Measurements from ENCODE around the gene ZNF304. TPM values are rescaled to one million over a fixed set of nuclear protein-coding genes. Genes with fewer than 3 reads are reported as not detected.

Gene ZNF304
- 11.6 TPM for total RNA-seq

DNA sequence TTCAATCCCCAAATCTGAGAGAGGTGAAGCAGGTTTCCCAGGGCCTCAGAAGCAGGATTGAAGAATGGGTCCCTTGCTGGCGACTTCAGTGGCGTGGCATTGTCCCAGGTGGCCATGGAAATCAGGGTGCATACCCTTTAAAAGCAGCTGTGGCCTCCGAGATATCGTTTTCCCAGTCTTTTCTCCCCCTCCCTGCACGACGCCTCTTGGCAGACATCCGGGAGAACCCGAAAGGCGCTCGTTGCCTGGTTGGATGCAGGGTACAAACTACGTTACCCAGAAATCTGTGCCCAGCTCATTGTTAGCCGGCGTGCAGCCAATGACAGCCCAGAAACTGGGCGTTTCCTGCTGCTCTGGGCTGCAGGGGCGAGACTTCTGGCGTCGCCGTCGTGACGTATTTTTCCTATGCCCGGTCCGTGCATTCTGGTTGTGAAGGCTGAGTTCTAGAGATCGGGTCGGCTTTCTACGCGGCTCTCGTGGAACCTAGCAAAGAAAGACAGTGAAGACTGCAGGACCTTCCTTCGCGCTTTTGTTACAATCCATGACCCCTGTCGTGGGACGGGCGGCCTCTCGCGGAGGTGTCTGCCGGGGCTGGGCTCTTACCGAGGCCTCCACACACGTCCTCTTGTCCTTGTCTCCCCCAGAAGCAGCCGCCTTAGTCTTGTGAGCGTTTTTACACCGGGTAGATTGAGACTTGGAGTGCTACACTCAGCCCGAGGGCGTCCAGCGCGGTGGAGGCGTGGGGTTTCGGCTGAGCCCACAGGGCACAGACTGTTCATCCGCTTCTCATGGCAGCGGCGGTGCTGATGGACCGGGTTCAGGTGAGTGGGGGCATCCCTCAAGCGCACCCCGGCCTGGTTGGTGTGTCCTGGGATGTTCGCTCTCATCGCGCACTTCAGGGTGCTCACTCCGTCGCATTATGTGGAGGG, at the start of gene ZNF304:
ZNF304 (plus strand) TSS at position 395 of the 929 bp plus-strand sequence; CDS start at position 789, 394 bp downstream.
- DNase-seq (ENCODE audit: low spot score), result peak; percentile 95

DNA sequence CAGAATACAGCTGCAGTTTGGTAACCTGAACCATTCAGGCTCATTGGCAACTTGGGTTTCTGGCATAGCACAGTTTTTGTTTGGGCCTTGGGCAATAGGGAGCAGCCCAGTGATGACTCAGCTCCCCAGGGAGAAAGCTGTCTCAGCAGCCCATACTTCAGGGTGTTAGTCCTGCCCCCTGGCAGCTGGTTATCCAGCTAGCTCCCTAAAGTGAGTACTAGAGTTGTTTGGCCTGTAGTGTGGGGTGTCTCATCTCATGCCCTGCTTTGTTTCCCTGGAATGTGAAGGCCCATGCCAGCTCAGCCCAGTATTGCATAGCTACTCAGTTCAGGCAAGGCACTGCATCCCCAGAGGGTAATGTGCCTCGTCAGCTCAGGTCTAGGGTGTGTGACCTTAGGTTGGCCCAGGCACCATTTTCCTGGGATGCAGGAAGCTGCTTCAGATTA, 49.0 kb upstream of the ZNF304 start:
- peak; percentile 22 for DNase-seq (ENCODE audit: low spot score)

DNA sequence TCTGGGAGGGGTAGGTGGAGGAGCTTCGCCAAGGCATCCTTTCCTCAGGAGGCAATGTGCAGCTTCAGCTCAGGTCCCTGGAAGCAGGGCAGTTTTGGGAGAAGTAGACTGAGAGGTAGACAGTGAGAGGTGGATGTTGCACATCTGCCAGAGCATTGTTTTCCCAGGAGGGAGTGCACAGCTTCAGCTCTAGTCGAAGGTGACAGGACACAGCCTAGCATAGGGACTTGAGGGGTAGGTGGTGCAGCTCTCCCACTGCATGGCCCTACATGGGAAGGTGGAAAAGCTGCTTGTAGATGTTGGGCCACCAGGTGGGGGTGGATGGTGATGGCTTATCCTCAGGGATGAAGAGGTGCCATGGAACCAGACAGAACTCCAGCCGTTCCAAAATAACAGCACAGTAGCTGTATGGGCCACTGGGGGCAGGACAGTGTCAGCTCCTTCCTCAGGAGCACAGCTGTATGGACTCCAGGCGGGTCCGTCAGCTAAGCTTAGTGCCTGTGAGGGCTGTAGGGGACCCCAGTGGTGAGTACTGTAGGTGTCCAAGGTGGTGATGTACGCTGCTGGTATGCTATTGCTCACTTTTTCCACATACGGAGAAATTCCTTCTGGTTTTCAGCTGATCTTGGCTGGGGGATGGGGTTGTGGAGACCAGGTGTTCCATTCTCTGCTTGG, 48.2 kb upstream of the ZNF304 start:
- DNase-seq (ENCODE audit: low spot score), result no peak

DNA sequence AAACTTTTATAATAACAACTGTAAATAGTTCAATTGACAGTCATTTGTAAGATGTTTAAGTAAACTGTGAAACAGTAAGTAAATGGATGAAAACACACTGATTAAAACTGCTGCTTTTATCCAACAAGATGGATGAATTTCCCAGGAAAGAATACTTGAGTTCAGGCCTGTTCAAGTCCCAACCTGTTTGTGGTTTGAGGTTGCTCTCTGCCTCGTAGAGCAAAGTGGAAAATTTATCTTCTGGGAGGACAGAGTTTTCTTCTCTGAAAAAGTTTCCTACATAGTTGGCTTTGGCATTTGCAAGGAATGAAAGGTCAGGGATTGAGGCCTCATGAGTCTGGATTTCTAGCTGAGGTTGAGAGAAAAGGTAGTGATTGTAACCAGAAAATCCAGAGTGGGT, 46.0 kb upstream of the ZNF304 start:
- DNase-seq (ENCODE audit: low spot score), result no peak

DNA sequence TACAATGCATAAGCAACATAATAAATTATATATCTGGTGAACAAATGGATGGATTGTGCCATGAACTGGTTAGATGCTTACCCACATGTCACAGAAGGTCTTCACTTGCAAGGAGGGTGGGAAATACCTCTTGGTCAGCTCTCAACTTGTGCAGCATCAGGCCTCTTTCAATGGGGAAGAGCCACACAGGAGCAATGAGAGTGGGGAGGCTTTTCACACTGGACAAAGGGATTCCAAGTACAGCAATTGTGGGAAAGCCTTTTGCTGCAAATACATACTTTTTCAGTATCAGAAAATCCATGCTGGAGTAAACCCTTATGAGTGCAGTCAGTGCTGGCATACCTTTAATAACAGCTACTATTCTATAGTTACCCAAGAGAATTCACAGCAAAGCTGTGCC, 42.6 kb upstream of the ZNF304 start:
- DNase-seq (ENCODE audit: low spot score), result no peak

DNA sequence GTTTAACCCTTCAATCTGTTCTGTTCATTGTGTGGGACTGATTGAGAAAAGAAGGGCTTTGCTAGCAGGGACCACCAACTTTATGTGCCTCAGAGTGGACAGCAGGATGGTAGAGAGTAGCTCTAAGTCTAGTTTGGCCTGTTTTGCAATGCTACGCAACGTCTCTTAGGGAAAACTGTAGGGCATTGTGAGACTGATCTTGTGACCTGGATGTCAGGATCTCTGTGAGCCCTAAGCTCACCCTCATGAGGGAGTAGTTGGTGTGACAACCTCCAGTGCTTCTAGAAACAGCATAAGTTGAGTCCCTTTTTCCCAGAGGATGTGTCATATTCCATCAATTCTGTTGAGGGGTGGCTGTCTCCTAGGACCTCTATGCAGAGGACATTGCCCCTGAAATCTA, 40.3 kb upstream of the ZNF304 start:
- DNase-seq (ENCODE audit: low spot score), result no peak

DNA sequence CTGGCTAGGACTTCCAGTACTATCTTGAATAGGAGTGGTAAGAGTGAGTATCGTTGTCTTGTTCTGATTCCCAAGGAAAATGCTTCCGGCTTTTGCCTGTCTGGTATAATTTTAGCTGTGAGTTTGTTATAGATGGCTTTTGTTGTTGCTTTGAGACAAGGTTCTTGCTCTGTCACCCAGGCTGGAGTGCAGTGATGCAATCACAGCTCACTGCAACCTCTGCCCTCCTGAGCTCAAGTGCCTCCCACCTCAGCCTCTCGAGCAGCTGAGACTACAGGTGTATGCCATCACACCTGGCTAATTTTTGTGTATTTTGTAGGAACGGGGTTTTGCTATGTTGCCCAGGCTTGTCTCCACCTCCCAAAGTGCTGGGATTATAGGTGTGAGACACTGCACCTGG, 36.9 kb upstream of the ZNF304 start:
- no peak for DNase-seq (ENCODE audit: low spot score)

DNA sequence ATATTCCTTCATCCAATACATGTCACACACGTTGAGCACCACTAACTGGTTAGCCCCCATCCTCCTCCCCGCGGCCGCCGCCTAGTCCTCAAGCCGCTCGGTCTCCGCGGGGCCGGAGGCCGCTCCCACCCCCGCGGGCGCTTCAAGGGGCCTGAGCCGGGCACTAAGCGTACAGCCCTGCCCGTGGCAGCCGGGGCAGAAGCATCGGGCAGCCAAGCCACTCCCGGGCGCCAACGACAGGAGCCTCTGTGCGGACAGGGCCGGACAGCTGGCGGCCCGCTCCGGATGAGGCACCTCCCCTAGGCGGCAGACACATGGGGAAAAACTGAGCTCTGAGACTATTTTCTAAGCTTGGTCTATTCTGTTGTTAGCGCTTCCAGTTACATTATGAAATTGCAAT, 33.6 kb upstream of the ZNF304 start:
- DNase-seq (ENCODE audit: low spot score), result no peak

DNA sequence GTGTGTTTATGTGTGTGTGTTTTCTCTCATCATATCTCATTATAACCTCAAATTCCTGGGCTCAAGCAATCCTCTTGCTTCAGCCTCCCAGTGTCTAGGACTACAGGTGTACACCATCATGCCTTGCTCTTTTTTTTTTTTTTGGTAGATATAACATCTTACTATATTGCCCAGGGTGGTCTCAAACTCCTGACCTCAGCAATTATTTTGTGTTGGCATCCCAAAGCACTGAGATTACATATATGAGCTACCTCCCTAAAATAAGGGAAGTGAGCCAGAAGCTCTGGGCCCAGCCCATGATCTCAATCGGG, 31.2 kb upstream of the ZNF304 start:
- no peak for DNase-seq (ENCODE audit: low spot score)

DNA sequence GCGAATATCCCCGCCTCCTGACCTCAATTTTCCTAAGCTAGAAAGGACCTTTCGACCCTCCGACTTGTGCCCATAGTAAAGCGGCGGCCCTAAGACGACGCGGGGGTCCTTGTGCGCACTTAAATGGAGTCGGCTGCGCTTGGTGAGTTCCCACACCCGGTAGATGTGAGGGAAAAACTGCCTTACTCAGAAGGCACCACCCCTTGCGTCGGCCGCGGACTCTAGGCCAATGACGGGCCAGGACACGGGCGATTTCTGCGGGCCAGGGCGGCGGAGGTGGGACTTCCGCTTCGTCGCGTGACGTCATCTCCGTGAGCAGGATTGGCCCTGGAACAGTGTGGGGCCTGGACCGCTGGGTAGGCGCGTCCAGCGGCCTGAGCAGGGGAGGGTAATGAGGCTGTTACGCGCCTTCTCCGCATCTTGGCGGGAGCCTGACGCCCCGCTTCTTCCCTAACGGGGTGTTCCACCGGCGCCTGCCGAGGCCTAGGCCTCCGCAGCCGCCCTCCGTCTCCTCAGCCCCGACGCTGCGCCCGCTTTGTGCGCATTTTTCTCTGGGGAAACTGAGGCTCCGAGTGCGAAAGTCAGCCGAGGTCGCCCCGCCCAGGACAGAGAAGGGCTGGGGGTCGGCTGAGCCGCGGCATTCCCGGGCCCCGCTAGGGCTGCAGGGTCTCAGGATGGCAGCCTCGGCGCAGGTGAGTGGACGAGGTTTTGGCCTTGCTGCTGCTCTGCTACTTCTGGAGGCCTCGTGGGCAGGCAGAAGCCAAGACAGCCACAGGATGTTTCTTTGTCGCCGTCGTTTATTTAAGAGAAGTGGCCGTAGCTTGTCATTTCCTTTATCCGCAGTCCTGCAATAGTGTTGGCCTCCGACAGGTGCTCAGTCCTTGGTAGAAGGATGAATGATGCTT, 30.6 kb upstream of the ZNF304 start, which contains the start of gene ZNF543:
ZNF543 (plus strand) TSS at position 293 of the 905 bp plus-strand sequence; CDS start at position 675, 382 bp downstream.
- peak; percentile 97 for DNase-seq (ENCODE audit: low spot score)

DNA sequence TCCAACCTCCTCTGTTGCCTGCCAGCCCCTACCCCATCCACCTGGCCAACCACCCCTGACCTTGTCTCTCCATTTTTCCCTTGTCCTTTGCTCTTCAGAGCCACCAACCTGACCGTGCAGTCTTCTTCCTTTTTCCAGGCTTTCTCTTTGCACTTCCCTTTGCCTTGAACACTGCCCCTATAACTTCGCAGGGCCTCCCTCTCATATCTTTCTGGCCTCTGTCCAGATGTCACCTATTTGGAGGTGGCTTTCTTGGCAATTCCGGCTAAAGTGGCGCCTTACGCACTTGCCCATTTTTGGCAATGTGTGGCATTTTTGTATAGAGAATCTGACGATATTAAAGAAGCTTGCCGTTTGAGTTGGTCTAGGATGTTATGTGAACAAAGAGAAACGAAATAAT, 30.0 kb upstream of the ZNF304 start:
- DNase-seq (ENCODE audit: low spot score), result no peak

DNA sequence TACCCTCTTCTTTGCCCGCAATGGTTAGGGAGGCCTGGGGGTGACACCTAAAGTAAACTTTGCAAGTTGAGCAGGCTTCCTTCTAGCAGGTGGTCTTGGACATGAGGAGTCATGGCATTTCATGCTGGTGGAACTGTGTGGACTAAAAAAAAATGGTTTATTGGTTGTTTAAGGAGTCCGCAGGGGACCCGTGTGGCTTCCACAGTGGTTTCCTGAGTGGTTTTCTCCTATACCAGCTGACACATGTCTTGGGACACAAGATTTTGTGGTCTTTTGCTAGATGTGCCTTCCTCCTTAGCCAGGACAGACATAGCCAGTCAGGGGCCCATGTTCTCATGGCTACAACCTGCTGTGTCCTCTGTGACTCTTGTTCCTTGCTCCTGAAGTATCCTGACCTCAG, 29.3 kb upstream of the ZNF304 start:
- DNase-seq (ENCODE audit: low spot score), result no peak

DNA sequence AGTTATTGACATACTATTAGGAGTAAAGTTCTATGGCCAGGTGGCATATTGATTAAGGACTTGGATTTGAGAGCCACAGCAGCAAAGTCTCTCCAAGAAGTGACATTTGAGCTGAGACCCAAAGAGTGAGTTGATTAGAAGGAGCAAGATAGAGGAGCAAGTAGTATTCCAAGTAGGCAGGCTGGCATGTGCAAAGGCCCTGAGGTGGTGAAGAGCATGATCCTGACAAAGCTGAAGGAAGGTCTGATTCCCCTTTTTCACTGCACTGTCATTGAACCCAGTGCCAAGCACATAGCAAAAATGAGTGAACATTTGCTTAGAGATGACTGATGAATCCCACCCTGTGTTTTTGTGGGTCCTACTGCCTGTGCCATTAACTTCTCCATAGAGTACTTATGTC, 26.1 kb upstream of the ZNF304 start:
- DNase-seq (ENCODE audit: low spot score), result no peak

DNA sequence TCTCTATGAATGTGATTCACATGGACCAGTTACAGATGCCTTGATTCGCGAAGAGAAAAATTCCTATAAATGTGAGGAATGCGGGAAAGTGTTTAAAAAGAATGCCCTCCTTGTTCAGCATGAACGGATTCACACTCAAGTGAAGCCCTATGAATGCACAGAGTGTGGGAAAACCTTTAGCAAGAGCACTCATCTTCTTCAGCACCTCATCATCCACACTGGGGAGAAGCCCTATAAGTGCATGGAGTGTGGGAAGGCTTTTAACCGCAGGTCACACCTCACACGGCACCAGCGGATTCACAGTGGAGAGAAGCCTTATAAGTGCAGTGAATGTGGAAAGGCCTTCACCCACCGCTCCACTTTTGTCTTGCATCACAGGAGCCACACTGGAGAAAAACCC, 23.1 kb upstream of the ZNF304 start:
- DNase-seq (ENCODE audit: low spot score), result no peak

DNA sequence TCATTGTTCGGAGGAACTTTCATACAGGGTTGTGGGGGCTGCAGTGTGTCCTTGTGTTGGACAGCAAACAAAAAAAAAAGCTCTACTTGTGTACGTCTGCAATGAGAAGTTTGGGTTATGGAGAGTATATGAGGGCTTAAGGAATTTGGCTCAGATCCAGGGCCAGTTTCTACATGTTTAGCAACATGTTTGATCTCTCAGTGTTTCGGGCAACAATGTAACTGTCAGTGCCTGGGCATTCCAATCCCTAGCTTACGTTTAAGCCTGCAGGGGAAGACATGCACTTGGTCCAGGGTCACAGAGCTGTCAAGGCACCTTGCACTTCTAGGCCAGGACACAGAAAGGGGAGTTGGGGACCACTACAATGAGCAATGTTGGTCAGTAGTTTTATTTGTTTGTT, 16.9 kb upstream of the ZNF304 start:
- no peak for DNase-seq (ENCODE audit: low spot score)

DNA sequence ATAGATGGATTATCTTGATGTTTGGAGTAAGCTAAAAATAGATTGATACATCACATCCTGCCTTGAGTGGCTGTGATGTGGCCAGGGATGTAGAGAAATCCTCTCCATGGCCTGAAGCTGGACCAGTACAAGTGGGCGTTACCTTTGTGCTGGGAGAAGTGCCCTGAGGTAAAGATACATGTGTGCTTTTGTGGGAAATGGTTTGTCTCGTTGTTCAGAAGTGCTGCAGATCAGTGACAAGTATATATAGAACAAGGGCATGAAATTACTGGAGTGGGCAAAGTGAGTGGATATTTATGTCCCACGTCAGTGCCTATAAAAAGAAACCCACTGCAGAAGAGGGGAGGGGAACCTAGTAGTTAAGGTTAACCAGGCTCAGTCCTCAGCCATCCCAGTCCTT, 12.2 kb upstream of the ZNF304 start:
- no peak for DNase-seq (ENCODE audit: low spot score)

DNA sequence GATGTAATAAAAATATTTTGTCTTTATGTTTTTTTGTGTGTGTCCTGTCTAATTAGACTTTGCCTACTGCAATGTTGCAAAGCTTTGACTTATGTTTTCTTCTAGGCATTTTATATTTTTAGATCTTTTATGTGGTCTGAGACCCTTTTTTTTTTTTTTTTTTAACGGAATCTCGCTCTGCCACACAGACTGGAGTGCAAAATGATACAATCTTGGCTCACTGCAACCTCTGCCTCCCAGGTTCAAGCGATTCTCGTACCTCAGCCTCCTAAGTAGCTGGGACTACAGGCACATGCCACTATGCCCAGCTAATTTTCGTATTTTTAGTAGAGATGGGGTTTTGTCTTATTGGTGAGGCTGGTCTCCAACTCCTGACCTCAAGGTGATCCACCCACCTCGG, 8.5 kb upstream of the ZNF304 start:
- DNase-seq (ENCODE audit: low spot score), result no peak

DNA sequence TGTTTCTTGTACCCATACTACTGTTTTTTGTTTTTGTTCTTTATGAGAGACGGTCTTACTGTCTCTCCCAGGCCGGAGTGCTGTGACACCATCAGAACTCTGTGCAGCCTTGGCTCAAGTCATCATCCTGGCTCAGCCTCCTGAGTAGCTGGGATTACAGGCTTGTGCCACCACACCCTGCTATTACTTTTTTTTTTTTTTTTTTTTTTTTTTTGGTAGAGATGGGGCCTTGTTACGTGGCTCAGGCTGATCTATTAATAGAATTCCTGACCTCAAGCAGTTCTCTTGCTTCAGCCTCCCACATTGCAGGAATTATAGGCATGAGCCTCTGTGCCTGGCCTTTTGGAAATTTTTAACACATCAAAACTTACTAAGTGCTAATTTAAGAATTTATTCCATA, 2.9 kb upstream of the ZNF304 start:
- DNase-seq (ENCODE audit: low spot score), result no peak

DNA sequence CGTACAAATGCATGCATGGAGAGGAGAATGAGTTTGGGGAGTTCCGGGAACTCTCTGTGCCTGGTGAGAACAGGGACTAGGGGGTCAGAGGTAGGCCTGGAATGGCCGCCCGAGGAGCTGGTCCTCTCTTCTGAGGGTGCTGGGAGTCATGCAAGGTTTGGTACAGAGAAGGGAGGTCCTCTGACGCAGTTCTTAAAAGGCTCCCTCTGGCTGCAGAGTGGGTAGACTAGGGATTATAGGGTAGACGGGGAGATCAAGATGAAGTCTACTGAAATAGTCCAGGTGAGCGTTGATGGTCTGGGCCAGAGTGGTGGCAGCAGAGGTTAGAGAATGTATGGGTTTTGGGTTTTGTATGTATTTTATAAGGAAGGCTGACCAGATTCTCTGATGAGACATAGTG, 796 bp downstream of the ZNF304 start:
- no peak for DNase-seq (ENCODE audit: low spot score)

DNA sequence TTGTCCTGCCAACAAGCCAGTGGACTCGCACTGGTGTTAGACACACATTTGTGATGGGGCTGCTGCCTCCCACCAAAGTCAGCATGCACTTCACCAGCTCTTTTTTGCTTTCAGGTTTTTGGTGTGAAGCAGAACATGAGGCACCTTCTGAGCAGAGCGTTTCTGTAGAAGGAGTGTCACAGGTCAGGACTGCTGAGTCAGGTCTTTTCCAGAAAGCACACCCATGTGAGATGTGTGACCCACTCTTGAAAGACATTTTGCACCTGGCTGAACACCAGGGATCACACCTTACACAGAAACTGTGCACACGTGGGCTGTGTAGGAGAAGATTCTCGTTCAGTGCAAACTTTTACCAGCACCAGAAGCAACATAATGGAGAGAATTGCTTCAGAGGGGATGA, 4.8 kb downstream of the ZNF304 start:
- DNase-seq (ENCODE audit: low spot score), result no peak

DNA sequence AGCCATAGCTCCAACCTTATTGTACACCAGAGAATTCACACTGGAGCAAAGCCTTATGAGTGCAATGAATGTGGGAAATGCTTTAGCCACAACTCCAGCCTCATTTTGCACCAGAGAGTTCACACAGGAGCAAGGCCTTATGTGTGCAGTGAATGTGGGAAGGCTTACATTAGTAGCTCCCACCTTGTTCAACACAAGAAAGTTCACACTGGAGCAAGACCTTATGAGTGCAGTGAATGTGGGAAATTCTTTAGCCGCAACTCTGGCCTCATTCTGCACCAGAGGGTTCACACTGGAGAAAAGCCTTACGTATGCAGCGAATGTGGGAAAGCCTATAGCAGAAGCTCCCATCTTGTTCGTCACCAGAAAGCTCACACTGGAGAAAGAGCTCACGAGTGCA, 6.3 kb downstream of the ZNF304 start:
- no peak for DNase-seq (ENCODE audit: low spot score)

DNA sequence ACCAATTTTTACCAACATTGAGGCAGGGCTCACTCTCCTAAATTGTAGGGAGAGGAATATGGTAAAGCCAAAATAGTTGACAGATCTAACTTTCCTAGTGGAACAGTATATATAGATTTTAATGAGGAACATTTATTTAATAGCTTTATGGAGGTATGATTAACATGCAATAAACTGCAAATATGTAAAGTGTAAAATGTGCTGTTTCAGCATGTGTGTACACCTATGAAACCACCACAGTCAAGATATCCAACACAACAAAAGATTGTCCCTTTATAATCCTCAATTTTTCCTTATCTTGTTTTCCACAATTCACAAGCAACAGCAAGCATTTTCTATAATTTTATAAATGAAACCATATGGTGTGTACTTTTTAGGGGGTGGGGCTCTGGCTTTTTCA, 8.2 kb downstream of the ZNF304 start:
- DNase-seq (ENCODE audit: low spot score), result no peak
